ENCODE results near the gene ATIC. TPM values are rescaled to one million over a fixed set of nuclear protein-coding genes. Genes with fewer than 3 reads are reported as not detected.
"Not testable (repeated sequence)": the region's sequence is repeated elsewhere in the genome, so short reads cannot be mapped to it uniquely, and the experiment has no call there.

The ATIC gene
- polyA plus RNA-seq, 4 donors, result 114 to 149 (median 131) TPM

DNA sequence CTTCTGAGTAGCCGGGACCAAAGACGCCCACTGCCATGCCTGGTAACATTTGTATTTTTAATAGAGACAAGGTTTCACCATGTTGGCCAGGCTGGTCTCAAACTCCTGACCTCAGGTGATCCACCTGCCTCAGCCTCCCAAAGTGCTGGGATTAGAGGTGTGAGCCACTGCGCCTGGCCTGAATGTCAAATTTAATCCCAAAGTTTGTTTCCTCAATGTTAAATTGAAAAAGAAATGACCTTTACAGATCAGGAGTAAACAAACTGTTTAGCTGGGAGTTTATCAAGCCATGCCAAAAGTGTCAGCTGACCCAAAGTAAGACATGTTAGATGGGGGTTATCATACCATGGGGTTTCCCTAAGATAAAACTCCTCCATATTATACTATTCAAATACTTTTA, 48.2 kb downstream of the ATIC start:
- DNase-seq (ENCODE audit: low read depth in 4 of 4, low spot score in 3 of 4), result not testable (repeated sequence)

DNA sequence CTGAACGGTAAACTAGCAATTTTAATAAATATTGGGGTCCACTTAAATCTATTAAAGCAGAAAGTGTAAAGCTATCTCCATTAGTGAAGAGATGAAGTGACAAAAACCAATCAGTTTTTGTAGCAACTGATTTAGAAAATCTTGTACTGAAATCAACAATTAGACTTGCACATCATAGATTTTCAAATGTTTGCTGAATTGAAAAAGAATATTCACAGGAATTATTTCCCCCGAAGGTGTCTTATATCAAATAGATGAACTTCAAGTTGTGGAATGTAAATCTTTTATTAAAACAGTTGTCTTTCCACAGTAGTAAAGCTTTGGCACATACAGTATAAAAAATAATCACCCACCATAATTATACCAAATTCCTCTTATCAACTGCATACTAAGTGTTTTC, 48.7 kb downstream of the ATIC start:
- DNase-seq (ENCODE audit: low read depth in 4 of 4, low spot score in 3 of 4), result no peak

GRCh38 chr2:215361211-215361875, 49.5 kb downstream of the ATIC start:
- no peak for DNase-seq (ENCODE audit: low read depth in 4 of 4, low spot score in 3 of 4)

DNA sequence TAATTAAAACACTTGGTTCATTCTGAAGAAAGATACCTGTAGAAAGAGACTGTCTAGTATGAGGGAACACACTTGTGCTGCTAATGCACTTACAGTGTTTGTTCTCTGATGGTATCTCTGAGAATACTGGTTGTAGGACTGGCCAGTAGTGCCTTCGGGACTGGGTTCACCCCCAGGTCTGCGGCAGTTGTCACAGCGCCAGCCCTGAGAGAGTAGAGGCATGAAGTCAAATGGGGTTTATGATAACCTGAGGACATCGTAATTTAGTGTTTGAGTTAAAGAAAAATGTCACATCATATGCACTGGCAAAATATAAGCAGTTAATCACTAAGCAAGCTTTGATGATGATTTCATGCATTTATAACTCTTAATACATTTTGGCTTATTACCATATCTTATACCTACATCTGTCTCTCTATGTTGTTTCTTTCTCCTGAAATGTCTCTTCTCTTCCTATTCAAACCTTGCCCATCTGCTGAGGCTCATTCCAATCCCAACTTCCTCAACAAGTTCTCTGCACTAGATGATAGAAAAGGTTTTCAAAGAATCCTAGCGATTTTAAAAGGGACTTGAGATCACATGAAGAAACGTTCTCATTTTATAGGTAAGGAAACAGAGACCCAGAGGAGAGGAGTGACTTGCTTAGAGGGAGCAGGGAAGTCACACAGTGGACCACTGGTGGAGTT, 50.2 kb downstream of the ATIC start:
- DNase-seq (ENCODE audit: low read depth in 4 of 4, low spot score in 3 of 4), result no peak

DNA sequence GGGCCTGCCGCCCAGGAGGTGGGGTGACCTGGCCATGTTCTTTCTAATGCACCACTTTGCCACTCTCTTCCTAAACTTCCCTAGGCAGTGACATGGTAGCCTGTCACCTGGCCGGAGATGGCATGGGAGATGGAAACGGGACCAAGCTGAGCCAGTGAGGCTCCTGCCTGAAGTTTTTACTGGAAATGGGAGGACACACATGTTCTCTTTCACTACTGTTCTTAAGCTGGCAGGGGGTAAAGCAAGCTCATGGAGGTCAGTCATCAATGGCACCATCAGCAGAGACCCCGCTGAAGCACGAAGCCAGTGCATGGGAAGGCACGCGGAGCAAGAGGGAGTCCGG, 50.7 kb downstream of the ATIC start:
- DNase-seq (ENCODE audit: low read depth in 4 of 4, low spot score in 3 of 4), result no peak

- no peak for DNase-seq (ENCODE audit: low read depth in 4 of 4, low spot score in 3 of 4)
Measured at GRCh38 chr2:215363039-215363438, 51.2 kb downstream of the ATIC start.

GRCh38 chr2:215363461-215364156, 51.8 kb downstream of the ATIC start:
- no peak for DNase-seq (ENCODE audit: low read depth in 4 of 4, low spot score in 3 of 4)

DNA sequence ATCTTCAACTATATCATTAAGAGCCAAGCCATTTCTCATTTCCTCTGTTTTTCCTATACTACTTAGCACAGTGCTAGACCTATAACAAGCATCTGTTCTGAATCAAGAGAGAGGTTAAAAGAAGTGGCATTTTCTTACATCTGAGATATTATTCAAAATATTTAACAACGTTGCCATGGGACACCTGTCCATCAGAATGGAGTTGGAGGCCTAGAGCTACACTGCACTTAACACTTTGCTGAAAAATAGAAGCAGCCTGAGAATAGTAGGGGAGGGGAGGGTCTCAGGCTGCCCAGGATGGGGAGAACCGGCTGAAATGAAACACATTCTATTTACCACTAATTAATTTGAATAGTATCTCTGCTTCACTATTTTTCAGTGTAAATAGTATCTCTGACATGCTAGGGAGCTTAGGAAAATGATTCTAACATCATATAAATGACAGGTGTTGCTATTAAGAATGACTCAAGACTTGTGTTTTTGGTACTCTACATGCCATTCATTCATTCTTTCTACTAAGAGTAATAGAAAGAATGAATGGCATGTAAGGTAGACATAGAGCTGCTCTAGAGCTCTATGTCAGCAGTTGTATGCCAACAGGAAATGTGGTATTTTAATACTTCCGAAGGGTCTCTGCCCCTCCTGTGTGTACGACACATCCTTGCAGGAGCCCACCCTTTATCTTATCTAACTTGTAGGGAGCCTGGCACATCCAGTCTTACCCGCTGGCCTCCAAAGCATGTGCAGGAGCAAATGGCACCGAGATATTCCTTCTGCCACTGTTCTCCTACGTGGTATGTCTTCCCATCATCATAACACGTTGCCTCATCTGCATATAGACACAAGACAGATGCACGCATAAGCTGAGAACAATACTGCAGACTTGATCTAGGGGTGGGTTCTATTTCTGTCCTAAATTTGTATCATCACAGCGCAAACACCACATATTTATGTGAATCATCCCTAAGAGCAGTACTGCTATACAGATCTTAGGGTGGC, 52.6 kb downstream of the ATIC start:
- DNase-seq (ENCODE audit: low read depth in 4 of 4, low spot score in 3 of 4), result no peak

GRCh38 chr2:215365184-215365658, 53.4 kb downstream of the ATIC start:
- no peak for DNase-seq (ENCODE audit: low read depth in 4 of 4, low spot score in 3 of 4)

DNA sequence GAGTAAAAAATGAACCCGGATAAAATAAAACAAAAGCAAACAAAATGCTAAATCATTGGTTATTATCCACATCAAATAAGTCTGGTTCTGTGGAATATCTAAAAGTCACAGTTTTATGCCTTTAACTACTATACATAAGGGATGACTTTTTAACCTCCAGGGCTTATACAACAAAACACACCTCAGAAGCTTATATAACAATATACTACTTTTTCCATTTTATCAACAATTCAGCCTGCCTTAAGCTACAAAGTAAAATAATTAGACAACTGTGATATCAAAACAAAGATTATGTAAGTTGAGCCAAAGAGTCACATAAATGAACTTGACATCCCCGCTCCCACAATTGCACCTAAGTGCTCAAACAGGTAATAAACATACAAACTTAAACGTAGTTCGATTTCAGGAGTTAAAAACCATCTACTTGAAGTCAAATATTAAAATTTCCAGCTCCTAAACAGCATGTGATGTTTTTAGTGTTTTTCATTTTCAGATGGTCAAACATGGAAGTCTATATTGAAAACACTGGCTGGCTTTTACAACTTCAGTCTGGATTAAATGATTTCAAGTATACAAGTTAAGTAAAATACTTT, 54.7 kb downstream of the ATIC start:
- DNase-seq (ENCODE audit: low read depth in 4 of 4, low spot score in 3 of 4), result no peak

GRCh38 chr2:215367662-215368492, 56.0 kb downstream of the ATIC start:
- no peak for DNase-seq (ENCODE audit: low read depth in 4 of 4, low spot score in 3 of 4)

GRCh38 chr2:215368493-215368809, 56.6 kb downstream of the ATIC start:
- DNase-seq (ENCODE audit: low read depth in 4 of 4, low spot score in 3 of 4), result no peak

GRCh38 chr2:215369181-215369760, 57.4 kb downstream of the ATIC start:
- DNase-seq (ENCODE audit: low read depth in 4 of 4, low spot score in 3 of 4), result no peak

- no peak for DNase-seq (ENCODE audit: low read depth in 4 of 4, low spot score in 3 of 4)
Measured at GRCh38 chr2:215370112-215370965, 58.5 kb downstream of the ATIC start.

GRCh38 chr2:215371915-215372897, 60.3 kb downstream of the ATIC start:
- DNase-seq (ENCODE audit: low read depth in 4 of 4, low spot score in 3 of 4), result no peak

DNA sequence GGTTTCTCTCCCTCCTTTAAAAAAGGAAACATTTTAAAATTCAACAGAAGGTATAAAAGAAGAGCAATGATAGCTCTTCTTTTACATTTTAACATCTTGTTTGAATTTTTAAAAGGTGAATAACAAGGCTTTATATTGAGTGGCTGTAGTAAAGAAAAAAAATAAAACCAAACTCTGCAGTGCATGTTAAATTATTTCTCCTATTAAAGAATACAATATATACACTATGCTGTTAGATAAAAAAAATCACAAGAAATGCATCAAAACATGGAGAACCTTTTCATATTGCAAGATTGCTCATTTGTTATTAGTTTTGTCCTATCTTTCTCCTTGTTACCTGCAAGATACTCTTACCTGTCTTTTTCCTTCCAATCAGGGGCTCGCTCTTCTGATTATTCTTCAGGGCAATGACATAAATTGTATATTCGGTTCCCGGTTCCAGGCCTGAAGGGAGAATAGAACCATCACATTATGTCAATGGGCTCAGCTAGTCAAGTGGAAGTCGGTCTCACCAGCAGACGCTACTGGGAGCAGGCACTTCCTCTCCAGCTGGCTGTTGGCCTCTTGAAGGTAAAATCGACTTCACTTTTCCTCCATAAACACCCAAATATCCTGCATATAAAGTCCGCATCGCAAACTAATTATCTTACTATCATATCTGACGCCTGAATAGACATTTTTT, 61.2 kb downstream of the ATIC start:
- DNase-seq (ENCODE audit: low read depth in 4 of 4, low spot score in 3 of 4), result no peak
